ENCODE measurements around the gene PRELID3B. TPM values are rescaled to one million over a fixed set of nuclear protein-coding genes. Genes with fewer than 3 reads are reported as not detected.

Gene PRELID3B
- total RNA-seq, 2 experiments from 2014 or later: 55.8 to 59.1 TPM

DNA sequence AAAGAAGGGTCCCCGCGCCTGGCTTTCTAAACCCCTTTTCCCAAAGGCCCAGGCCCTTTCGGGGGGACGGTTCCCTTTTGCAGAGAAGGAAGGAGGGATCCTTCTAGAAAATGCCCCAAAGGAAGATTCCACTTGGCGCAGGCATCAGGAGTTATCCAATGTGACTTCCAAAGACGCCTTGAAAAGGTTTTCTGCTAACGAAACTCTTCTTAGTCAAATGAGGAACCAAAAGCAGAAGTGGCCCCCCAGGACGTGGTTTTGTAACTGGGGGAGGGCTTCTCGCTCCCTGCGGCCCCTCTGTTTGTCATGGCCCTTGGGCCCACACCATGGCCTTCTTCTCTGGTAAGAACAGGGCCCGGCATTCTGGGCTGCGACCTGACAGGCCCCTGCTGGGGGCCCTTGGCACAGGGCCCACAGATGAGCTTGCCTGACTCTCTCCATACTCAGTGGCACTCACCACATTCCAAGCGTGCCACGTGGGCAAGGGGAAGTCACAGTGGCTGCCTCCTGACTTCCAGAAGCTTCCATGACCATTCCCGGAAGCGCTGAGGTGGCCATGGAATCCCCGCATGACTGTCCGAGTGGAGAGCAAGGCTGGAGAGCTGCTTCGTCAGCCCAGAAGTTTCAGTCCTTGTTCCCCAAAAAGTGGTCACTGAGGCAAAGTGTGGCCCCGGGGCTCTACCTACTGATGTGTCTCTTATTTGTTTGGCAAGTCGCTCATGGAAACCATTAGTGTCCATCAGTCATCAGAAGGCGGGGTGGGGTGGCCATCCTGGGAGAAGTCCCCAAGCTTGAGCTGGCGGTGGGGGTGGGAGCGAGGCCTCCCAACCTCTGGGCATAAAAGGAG, 34.7 kb downstream of the PRELID3B start:
- H3K27ac ChIP-seq (ENCODE audit: low read depth in 1 of 2, low read length in 2 of 2): no peak overlapping the region
- DNase-seq: peak in 3 of 14 experiments; percentile 24 to 80 (median 69)
- peak overlapping the region; percentile 78 for H3K27ac Mint-ChIP-seq
- H3K27me3 Mint-ChIP-seq: no peaks in the 10 kb centered on the region
- H3K36me3 ChIP-seq (ENCODE audit: insufficient read depth, low read length): no peaks in the 10 kb centered on the region
- peak overlapping the region; percentile 88 for H3K4me3 Mint-ChIP-seq
- intact Hi-C loops (cut with DNase I, micrococcal nuclease): loop anchor here in 1 of 2 experiments (2.0 kb wide), 1 partner anchor 23 kb away; no protein-coding TSS in a partner anchor
- H3K9me3 Mint-ChIP-seq: no peaks in the 10 kb centered on the region
- H3K9me3 ChIP-seq (ENCODE audit: control insufficient read depth in 1 of 2, insufficient read depth in 1 of 2, low read length in 2 of 2): no peaks in the 10 kb centered on the region
- POLR2A ChIA-PET: interaction anchor here (1.0 to 1.2 kb wide), 2 partner anchors 24 to 103 kb away, joined by 3 to 4 read pairs; partner anchors contain the start of gene ATP5F1E
- H3K4me1 ChIP-seq (ENCODE audit: insufficient read depth, low read length): peaks cover 45% of the 10 kb centered on the region
- no peaks in the 10 kb centered on the region for H3K36me3 Mint-ChIP-seq (ENCODE audit: low read depth)
- H3K4me1 Mint-ChIP-seq (ENCODE audit: low read depth): peaks cover 39% of the 10 kb centered on the region
- TF ChIP-seq, protein P1, sequence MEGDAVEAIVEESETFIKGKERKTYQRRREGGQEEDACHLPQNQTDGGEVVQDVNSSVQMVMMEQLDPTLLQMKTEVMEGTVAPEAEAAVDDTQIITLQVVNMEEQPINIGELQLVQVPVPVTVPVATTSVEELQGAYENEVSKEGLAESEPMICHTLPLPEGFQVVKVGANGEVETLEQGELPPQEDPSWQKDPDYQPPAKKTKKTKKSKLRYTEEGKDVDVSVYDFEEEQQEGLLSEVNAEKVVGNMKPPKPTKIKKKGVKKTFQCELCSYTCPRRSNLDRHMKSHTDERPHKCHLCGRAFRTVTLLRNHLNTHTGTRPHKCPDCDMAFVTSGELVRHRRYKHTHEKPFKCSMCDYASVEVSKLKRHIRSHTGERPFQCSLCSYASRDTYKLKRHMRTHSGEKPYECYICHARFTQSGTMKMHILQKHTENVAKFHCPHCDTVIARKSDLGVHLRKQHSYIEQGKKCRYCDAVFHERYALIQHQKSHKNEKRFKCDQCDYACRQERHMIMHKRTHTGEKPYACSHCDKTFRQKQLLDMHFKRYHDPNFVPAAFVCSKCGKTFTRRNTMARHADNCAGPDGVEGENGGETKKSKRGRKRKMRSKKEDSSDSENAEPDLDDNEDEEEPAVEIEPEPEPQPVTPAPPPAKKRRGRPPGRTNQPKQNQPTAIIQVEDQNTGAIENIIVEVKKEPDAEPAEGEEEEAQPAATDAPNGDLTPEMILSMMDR (IDR thresholded peaks at IDR 0.05): no peak
- ATAC-seq (ENCODE audit: poor library complexity): no peak
- CTCF ChIA-PET: no interaction called here
- H3K27me3 ChIP-seq (ENCODE audit: control insufficient read depth in 1 of 2, insufficient read depth in 2 of 2, low read length in 2 of 2): no peaks in the 10 kb centered on the region
- peak overlapping the region; percentile 45 for H3K4me3 ChIP-seq (ENCODE audit: low read length)

GRCh38 chr20:59006864-59007664, 35.5 kb downstream of the PRELID3B start, which contains the start of gene CTSZ:
Gene CTSZ, minus strand, starts transcription at chr20:59007254. Its CDS starts 126 bp downstream, at chr20:59007128.
- H3K9me3 Mint-ChIP-seq: no peaks in the 10 kb centered on the region
- TF ChIP-seq, protein P1 (IDR thresholded peaks at IDR 0.05): no peak
- H3K4me1 ChIP-seq (ENCODE audit: insufficient read depth, low read length): peaks cover 45% of the 10 kb centered on the region
- H3K27me3 Mint-ChIP-seq: no peaks in the 10 kb centered on the region
- ATAC-seq (ENCODE audit: poor library complexity) (peak; percentile 55), DNase-seq (peak in 10 of 14 experiments; percentile 14 to 73 (median 36))
- no peaks in the 10 kb centered on the region for H3K9me3 ChIP-seq (ENCODE audit: control insufficient read depth in 1 of 2, insufficient read depth in 1 of 2, low read length in 2 of 2)
- ChIA-PET POLR2A (interaction anchor here (2.3 kb wide), 1 partner anchor 25 kb away, joined by 17 read pairs; the partner anchor contains the start of gene ATP5F1E), CTCF (no interaction called here)
- H3K27ac ChIP-seq (ENCODE audit: low read depth in 1 of 2, low read length in 2 of 2): peak within 1 kb of the TSS in 1 of 2 donors; percentile 48
- peaks cover 42% of the 10 kb centered on the region for H3K4me1 Mint-ChIP-seq (ENCODE audit: low read depth)
- intact Hi-C loops (cut with DNase I, micrococcal nuclease): no loop called here
- H3K36me3 Mint-ChIP-seq (ENCODE audit: low read depth): no peaks in the 10 kb centered on the region
- peak within 1 kb of the TSS; percentile 78 for H3K27ac Mint-ChIP-seq
- no peaks in the 10 kb centered on the region for H3K36me3 ChIP-seq (ENCODE audit: insufficient read depth, low read length)
- no peaks in the 10 kb centered on the region for H3K27me3 ChIP-seq (ENCODE audit: control insufficient read depth in 1 of 2, insufficient read depth in 2 of 2, low read length in 2 of 2)
- peak within 1 kb of the TSS; percentile 72 for H3K4me3 ChIP-seq (ENCODE audit: low read length)
- peak within 1 kb of the TSS; percentile 88 for H3K4me3 Mint-ChIP-seq

DNA sequence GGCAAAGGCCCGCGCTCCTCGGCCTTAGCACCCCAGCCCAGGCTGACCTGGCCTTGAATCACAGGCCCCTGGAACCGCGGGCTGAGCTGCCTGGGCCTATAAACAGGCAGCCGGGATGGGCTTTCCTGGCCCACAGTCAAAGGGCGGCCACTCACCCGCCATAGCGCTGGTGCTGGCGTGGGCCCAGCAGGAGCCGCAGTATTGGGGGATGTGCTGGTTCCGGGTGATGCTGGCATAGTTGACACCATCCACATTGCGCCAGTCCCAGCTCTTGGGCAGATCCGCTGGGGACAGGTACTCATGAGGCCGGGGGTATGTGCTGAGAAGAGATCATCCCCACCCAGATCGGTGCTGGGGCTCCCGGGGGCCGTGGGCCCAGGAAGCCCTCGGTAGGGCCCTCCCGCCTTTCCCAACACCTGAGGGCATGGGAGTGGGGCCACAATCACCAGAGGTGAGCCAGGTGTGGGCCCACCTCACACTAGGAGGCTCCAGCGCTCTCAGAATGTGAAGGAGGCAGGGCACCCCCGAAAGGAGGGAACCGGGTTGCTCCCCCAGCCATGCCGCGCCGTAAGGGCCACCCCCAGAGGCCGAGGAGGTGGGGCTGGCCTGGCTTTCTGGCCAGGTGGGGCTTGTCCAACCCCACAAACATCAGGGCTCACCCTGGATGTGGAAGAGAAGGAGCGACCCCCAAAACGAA, 36.3 kb downstream of the PRELID3B start:
- H3K4me1 Mint-ChIP-seq (ENCODE audit: low read depth): peaks cover 42% of the 10 kb centered on the region
- CTCF ChIA-PET: no interaction called here
- intact Hi-C loops (cut with DNase I, micrococcal nuclease): no loop called here

More for the DNA sequence above, 36.3 kb downstream of the PRELID3B start:
- H3K27me3 Mint-ChIP-seq: no peaks in the 10 kb centered on the region
- POLR2A ChIA-PET: interaction anchor here (2.3 kb wide), 1 partner anchor 25 kb away, joined by 17 read pairs; the partner anchor contains the start of gene ATP5F1E
- H3K9me3 Mint-ChIP-seq: no peaks in the 10 kb centered on the region
- peak overlapping the region; percentile 76 for H3K27ac Mint-ChIP-seq
- H3K4me3 Mint-ChIP-seq: peak overlapping the region; percentile 86
- Histone ChIP-seq H3K27me3 (ENCODE audit: control insufficient read depth in 1 of 2, insufficient read depth in 2 of 2, low read length in 2 of 2) (no peaks in the 10 kb centered on the region), H3K36me3 (ENCODE audit: insufficient read depth, low read length) (no peaks in the 10 kb centered on the region), H3K9me3 (ENCODE audit: control insufficient read depth in 1 of 2, insufficient read depth in 1 of 2, low read length in 2 of 2) (no peaks in the 10 kb centered on the region), H3K4me3 (ENCODE audit: low read length) (peak overlapping the region; percentile 72), H3K27ac (ENCODE audit: low read depth in 1 of 2, low read length in 2 of 2) (peak overlapping the region in 1 of 2 donors; percentile 48), H3K4me1 (ENCODE audit: insufficient read depth, low read length) (peaks cover 45% of the 10 kb centered on the region)
- ATAC-seq (ENCODE audit: poor library complexity) (peak; percentile 8), DNase-seq (peak in 1 of 14 experiments; percentile 22)
- TF ChIP-seq, protein P1 (IDR thresholded peaks at IDR 0.05): no peak
- peaks cover 5% of the 10 kb centered on the region for H3K36me3 Mint-ChIP-seq (ENCODE audit: low read depth)

All from CD4-positive, alpha-beta T cell (primary cell).